Chondrocyte (in vitro differentiated cells): ENCODE measurements around the gene CHIA. TPM values are rescaled to one million over a fixed set of nuclear protein-coding genes. Genes with fewer than 3 reads are reported as not detected.

Experiments
- DNase-seq: peaks from one replicate; pipeline ENCODE4 v3.0.0; 2021; ENCODE audit warnings: mixed read lengths, low spot score
- H3K27ac Mint-ChIP-seq: one replicate; pipeline ENCODE4 v1.8.0; 2021; ENCODE audit warnings: mild to moderate bottlenecking, moderate library complexity, mixed read lengths; ENCODE audit not compliant: unreplicated experiment
- H3K27me3 Mint-ChIP-seq: 2 replicates; pipeline ENCODE4 v1.8.0; 2021; ENCODE audit warnings: low read depth, mixed read lengths
- H3K36me3 Mint-ChIP-seq: 2 replicates; pipeline ENCODE4 v1.8.0; 2021; ENCODE audit warnings: low read depth, mixed read lengths
- H3K4me1 Mint-ChIP-seq: 2 replicates; pipeline ENCODE4 v1.8.0; 2021; ENCODE audit warnings: low read depth, mild to moderate bottlenecking, mixed read lengths
- H3K4me3 Mint-ChIP-seq: one replicate; pipeline ENCODE4 v1.8.0; 2021; ENCODE audit warnings: mild to moderate bottlenecking, moderate library complexity, mixed read lengths; ENCODE audit not compliant: unreplicated experiment
- H3K9me3 Mint-ChIP-seq: 2 replicates; pipeline ENCODE4 v1.8.0; 2021; ENCODE audit warnings: low read depth, mixed read lengths
- CTCF ChIP-seq: fragments of 200-600 bp; sonication (generic); IDR thresholded peaks from 2 replicates; pipeline ENCODE4 v1.5.0; 2021; ENCODE audit warnings: antibody characterized with exemption, mild to moderate bottlenecking, moderate library complexity
- total RNA-seq: library from RNA; stranded (reverse); gene quantifications from 3 replicates; pipeline ENCODE4 v1.2.1, GENCODE V29; 2021

CHIA gene
- total RNA-seq, 1 donor from 2014 or later = not detected

- no peak overlapping the region for H3K27ac Mint-ChIP-seq
- H3K36me3 Mint-ChIP-seq = no peaks in the 10 kb centered on the region
- no peak for DNase-seq
- peaks cover 14% of the 10 kb centered on the region for H3K9me3 Mint-ChIP-seq
- no peaks in the 10 kb centered on the region for H3K4me1 Mint-ChIP-seq
- H3K27me3 Mint-ChIP-seq = peaks cover 8% of the 10 kb centered on the region
- TF ChIP-seq CTCF = no peak
- no peak overlapping the region for H3K4me3 Mint-ChIP-seq
Observed at GRCh38 chr1:111275079-111275478, 15.6 kb upstream of the CHIA start.

GRCh38 chr1:111275780-111276433 is 14.7 kb upstream of the CHIA start:
- Mint-ChIP-seq H3K36me3 (no peaks in the 10 kb centered on the region), H3K4me1 (no peaks in the 10 kb centered on the region), H3K27me3 (peaks cover 8% of the 10 kb centered on the region)

GRCh38 chr1:111279144-111279543 is 11.5 kb upstream of the CHIA start:
- H3K36me3 Mint-ChIP-seq = no peaks in the 10 kb centered on the region
- no peaks in the 10 kb centered on the region for H3K4me1 Mint-ChIP-seq
- peaks cover 14% of the 10 kb centered on the region for H3K9me3 Mint-ChIP-seq
- no peak overlapping the region for H3K4me3 Mint-ChIP-seq
- H3K27me3 Mint-ChIP-seq = peaks cover 8% of the 10 kb centered on the region
- no peak for TF ChIP-seq CTCF
- H3K27ac Mint-ChIP-seq = no peak overlapping the region
- no peak for DNase-seq

More at GRCh38 chr1:111275780-111276433, 14.7 kb upstream of the CHIA start:
- Mint-ChIP-seq H3K27ac (no peak overlapping the region), H3K9me3 (peaks cover 14% of the 10 kb centered on the region), H3K4me3 (no peak overlapping the region)
- no peak for TF ChIP-seq CTCF
- no peak for DNase-seq

- no peaks in the 10 kb centered on the region for H3K36me3 Mint-ChIP-seq
- peaks cover 8% of the 10 kb centered on the region for H3K27me3 Mint-ChIP-seq
- H3K4me1 Mint-ChIP-seq = no peaks in the 10 kb centered on the region
- DNase-seq = no peak
- H3K27ac Mint-ChIP-seq = no peak overlapping the region
- no peak overlapping the region for H3K4me3 Mint-ChIP-seq
- H3K9me3 Mint-ChIP-seq = peaks cover 14% of the 10 kb centered on the region
- no peak for TF ChIP-seq CTCF
Observed at GRCh38 chr1:111280267-111280666, 10.4 kb upstream of the CHIA start.

GRCh38 chr1:111281411-111281810 is 9.2 kb upstream of the CHIA start:
- H3K36me3 Mint-ChIP-seq = no peaks in the 10 kb centered on the region
- no peaks in the 10 kb centered on the region for H3K4me1 Mint-ChIP-seq
- H3K4me3 Mint-ChIP-seq = no peak overlapping the region
- H3K27me3 Mint-ChIP-seq = peaks cover 8% of the 10 kb centered on the region
- TF ChIP-seq CTCF = no peak
- H3K9me3 Mint-ChIP-seq = peaks cover 11% of the 10 kb centered on the region
- H3K27ac Mint-ChIP-seq = no peak overlapping the region
- DNase-seq = no peak
